GM12892 (cell line): Measurements from ENCODE around the gene NTN1.
"Not testable (repeated sequence)": the region's sequence is repeated elsewhere in the genome, so short reads cannot be mapped to it uniquely, and the experiment has no call there.

ENCODE experiments used
- DNase-seq: peaks from one replicate; pipeline ENCODE4 v3.0.0; 2011; ENCODE audit not compliant: insufficient read length
- FAIRE-seq: peaks from 2 replicates; lab custom pipeline; 2011; peaks lifted over from hg19 to GRCh38; lab: Jason Lieb, UNC
- POLR2A ChIP-seq: IDR thresholded peaks from 2 replicates; pipeline ENCODE4 v1.6.1; 2011; ENCODE audit warnings: low read depth, low read length, control low read depth
- POLR2AphosphoS5 ChIP-seq: IDR thresholded peaks from 2 replicates; pipeline ENCODE4 v1.6.1; 2011; ENCODE audit warnings: low read depth, low read length, control low read depth
- TAF1 ChIP-seq: IDR thresholded peaks from 2 replicates; pipeline ENCODE4 v1.6.1; 2011; ENCODE audit warnings: low read depth, mild to moderate bottlenecking, control low read depth, low read length, borderline replicate concordance

Gene NTN1

GRCh38 chr17:9140550-9141424, 119.5 kb downstream of the NTN1 start:
- TF ChIP-seq TAF1 = no peak
- TF ChIP-seq POLR2A = no peak
- no peak for TF ChIP-seq POLR2AphosphoS5
- no peak for DNase-seq
- no peak for FAIRE-seq

- TF ChIP-seq TAF1 (no peak), POLR2A (no peak), POLR2AphosphoS5 (no peak)
- FAIRE-seq (no peak), DNase-seq (no peak)
Measured at GRCh38 chr17:9141425-9141753, 120.1 kb downstream of the NTN1 start.

- DNase-seq = no peak
- no peak for TF ChIP-seq TAF1
- TF ChIP-seq POLR2A = no peak
- no peak for TF ChIP-seq POLR2AphosphoS5
- FAIRE-seq = no peak
Measured at GRCh38 chr17:9142772-9143494, 121.6 kb downstream of the NTN1 start.

- DNase-seq (no peak), FAIRE-seq (no peak)
- no peak for TF ChIP-seq TAF1
- no peak for TF ChIP-seq POLR2A
- TF ChIP-seq POLR2AphosphoS5 = no peak
Measured at GRCh38 chr17:9144502-9145249, 123.4 kb downstream of the NTN1 start.

GRCh38 chr17:9146064-9146463, 124.8 kb downstream of the NTN1 start:
- DNase-seq (no peak), FAIRE-seq (no peak)
- TF ChIP-seq POLR2AphosphoS5 = no peak
- no peak for TF ChIP-seq POLR2A
- TF ChIP-seq TAF1 = no peak

GRCh38 chr17:9148905-9149525, 127.7 kb downstream of the NTN1 start:
- TF ChIP-seq POLR2AphosphoS5 (no peak), TAF1 (no peak), POLR2A (no peak)

GRCh38 chr17:9150446-9151090, 129.3 kb downstream of the NTN1 start:
- DNase-seq (no peak), FAIRE-seq (no peak)
- TF ChIP-seq POLR2AphosphoS5 (no peak), TAF1 (no peak), POLR2A (no peak)

More at GRCh38 chr17:9148905-9149525, 127.7 kb downstream of the NTN1 start:
- FAIRE-seq = no peak
- DNase-seq = no peak

GRCh38 chr17:9151091-9151490, 129.8 kb downstream of the NTN1 start:
- DNase-seq = no peak
- FAIRE-seq = no peak
- no peak for TF ChIP-seq POLR2AphosphoS5
- no peak for TF ChIP-seq POLR2A
- no peak for TF ChIP-seq TAF1

- not testable (repeated sequence) for FAIRE-seq, DNase-seq
Measured at GRCh38 chr17:9151740-9152139, 130.4 kb downstream of the NTN1 start.

GRCh38 chr17:9158544-9159452, 137.5 kb downstream of the NTN1 start:
- DNase-seq (no peak), FAIRE-seq (no peak)
- TF ChIP-seq POLR2A = no peak
- TF ChIP-seq POLR2AphosphoS5 = no peak
- TF ChIP-seq TAF1 = no peak
